Effector CD4-positive, alpha-beta T cell (primary cell): ENCODE data around the gene MRPL24.

Experiments
- DNase-seq: peaks from one replicate; pipeline ENCODE4 v3.0.0-alpha.2; 2020

The MRPL24 gene

DNA sequence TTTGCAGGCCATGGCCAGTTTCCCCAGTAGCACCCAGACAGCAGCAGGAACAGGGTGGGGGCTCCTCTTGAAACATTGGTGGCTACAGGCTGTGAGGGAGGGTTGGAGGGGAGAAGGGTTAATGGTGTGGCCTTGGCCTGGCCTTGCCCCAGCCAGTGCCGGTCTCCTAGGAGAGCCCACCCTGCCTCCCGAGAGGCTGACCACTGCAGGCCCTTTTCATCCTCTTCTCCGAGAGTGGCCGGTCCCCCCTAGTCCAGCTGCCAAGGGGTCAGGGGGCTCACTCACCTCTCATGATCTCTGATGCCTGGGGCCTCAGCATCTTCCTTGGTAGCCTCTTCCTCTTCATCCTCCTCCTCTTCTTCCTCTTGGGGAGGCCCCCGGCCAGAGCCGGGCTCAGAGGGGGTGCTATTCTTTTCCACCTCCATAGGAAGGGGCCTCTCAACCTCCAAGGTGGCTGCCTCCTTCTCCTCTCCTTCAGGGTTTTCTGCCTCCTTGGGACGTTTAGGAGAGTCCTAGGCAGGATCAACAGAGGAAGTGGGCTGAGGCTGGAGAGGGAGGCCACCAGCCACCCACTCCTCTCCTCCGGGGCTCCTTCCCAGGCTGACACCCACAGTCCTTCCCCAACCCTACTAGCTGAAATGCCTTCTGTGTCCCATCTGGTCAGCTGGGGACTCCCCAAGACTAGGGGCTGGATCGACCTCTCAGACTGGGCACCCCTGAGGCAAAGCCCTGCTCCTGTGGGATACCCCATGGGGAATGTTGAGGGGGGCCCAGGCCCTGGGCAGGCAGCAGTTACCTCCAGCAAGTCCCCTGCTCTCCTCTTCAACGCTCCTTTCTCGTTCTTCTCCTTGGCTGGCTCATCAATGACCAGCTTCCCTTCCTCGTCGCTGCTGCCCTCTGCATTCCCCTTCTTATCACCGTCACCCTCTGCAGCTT, 2.7 kb upstream of the MRPL24 start:
- DNase-seq: no peak

DNA sequence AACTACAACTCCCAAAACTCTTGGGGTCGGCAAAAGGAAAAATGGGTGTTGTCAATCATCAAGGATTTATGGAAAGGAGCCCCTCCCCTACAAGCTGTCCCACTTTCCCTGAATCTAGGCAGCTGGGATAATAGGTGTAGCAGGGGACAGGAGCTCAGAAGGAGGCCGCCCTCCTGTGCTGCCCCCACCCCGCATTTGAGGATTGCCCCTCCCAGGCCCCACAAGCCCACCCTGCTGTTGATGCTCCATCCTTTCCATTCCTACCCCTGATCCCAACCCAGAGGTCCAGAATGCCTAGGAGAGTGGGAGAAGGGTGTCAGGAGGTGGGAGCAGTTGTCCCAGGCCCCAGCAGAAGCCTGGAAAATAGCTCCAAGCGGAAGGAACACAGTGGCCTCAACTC, 1.9 kb upstream of the MRPL24 start:
- no peak for DNase-seq

DNA sequence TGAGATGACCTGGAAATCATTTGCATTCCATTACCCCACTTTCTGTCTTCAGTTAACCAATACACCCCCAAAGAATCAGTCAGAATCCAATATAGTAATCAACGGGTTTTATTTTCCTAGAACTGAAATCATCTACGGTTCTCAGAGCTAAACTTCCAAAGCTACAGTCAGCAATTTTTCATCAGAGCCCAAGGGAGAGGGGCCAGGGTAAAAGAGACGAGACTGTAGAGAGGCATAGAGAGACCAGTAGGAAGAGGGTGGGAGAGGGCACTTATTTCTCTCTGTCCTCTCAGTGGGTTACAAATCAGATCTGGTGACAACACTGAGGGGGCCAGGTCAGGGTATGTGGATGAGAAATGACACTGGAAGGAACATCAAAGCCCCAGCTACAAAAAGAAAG, 1.1 kb upstream of the MRPL24 start:
- no peak for DNase-seq

DNA sequence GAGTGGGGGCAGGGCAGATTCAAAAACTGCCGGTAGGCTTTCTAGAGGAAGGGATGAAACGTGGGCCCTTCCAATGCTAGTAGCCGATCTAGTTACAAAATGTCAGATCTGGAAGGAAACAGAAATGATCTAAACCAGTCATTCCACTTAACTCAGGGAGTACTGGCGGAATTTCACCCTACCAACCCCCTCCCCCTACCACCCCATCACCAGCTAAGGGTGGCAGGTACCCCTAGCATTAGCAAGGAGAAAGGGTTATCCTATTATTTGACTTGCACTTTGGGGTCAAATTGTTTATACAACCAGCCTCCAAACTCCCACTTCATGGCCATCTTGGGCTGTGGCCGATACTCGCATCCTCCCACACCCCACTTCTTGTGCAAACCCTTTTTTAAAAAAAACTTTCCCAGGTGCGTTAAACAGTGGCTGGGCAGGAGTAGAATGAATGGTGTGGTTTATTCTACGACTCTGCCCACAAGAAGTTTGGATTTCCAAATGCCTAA, 644 bp upstream of the MRPL24 start:
- DNase-seq: no peak

DNA sequence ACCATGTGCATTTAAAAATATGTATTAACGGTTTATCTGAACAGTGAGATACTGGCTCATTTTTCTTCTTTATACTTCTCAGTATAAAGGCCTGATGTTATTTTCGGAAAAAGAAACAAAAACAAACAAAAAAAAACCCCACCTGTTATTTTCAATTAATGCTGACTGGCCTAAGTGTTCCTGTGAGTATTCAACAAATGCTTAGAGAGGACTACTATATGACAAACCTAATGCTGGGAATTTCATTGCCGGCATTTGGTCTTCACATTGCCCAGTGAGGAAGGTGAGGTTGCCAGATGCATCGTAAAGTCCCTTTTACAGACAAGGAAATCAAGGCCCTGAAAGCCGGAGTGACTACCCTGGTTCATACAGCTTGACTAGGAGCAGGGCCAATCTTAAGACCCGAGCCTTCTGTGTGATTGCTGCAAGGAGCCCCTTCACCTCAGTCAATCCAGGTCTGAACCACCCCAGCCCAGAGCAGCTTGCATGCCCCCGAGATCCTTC, 599 bp downstream of the MRPL24 start:
- DNase-seq: no peak

DNA sequence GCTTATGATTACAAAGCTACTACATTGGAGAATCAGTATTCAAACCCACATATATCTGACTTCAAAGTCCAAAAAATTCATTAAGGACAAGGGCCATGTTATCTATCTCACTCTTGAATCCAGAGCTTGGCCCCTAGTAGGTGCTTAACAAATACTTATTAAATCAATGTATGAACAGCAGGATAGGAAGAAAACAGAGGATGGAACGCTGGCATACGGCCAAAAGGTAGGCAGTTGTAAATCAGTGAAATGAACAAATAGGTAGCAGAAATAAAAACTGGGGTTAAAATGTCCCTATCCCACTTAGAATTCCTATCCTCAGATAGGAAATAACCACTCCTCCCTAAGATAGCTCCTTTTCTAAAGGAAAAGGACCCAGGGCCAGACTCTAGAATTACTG, 2.0 kb downstream of the MRPL24 start:
- no peak for DNase-seq

DNA sequence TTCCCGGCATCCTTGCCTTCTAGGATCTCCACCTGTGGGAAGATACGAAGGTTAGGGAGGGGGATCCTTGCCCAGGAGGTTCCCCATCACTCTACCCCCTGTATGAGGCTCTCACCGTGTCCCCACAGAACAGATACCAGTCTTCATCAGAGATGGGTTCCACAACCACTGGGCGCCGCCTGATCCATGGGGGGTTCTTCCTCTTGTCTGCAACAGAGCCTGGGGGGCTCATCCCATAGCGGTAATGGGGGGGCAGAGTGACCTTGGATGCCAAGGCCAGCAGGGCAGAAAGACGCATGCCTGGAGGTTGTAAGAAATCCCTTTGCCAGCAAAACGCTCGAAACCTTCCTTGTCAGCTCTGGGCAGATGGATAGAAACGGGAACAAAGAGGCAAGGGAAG, 2.5 kb downstream of the MRPL24 start:
- no peak for DNase-seq

DNA sequence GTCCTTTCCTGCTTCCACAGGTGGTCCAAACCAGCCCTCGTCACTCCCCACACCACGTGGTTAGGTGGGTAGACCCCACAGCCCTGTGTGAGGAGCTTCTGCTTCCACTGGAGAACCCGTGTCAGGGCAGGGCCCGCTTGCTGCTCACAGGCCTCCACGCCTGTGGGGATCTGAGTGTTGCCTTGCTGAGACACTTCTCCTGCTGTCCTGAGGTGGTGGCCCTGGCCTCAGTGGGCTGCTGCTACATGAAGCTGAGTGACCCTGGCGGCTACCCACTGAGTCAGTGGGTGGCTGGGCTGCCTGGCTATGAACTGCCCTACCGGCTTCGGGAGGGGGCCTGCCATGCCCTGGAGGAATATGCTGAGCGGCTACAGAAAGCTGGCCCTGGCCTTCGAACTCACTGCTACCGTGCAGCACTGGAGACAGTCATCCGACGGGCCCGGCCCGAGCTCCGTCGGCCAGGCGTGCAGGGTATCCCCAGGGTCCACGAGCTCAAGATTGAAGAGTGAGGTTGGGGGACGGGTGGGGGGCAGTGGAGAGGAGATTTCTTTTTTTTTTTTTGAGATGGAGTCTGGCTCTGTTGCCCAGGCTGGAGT, 6.8 kb downstream of the MRPL24 start:
- DNase-seq: no peak

DNA sequence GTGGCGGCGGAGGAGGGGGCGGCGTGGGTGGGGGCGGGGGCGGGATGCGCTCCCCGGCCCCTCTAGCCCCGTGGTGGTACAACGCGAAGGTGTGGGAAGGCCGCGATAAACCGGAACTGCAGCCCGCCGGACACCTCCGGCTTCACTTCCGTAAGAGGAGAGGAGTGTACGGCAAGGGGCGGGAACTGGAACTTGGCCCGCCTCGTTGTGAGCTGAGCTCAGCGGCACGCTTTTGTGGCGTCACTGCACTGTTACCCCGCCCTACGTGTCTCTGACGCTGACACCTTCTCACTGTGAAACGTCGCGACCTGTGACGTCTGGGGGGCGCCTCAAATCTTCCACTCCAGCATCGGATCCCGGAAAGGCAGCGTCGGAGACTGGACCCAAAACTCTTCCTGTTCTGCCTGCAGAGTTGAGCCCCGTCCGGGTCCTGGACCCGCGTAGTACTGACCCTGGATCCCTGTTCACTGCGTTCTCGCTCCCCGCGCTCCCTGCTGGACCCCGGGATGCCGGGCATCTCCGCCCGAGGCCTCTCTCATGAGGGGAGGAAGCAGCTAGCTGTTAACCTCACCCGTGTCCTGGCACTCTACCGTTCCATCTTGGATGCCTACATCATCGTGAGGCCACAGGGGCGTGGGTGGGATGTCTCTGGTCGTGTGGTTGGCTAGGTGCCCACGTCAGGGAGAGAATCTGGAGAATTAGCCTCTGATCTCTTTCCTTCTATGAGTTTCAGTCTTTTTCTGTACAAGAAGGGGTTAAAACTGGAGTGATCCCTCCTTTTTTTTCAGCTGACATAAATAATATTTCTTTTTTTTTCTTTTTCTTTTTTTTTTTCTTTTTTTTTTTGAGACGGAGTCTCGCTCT, 12.1 kb downstream of the MRPL24 start, which contains the start of gene ISG20L2:
Gene ISG20L2, minus strand, starts transcription at position 168 of the 864 bp plus-strand sequence. CDS start 1,114 bp downstream, outside the sequence.
- DNase-seq: peak; percentile 94

DNA sequence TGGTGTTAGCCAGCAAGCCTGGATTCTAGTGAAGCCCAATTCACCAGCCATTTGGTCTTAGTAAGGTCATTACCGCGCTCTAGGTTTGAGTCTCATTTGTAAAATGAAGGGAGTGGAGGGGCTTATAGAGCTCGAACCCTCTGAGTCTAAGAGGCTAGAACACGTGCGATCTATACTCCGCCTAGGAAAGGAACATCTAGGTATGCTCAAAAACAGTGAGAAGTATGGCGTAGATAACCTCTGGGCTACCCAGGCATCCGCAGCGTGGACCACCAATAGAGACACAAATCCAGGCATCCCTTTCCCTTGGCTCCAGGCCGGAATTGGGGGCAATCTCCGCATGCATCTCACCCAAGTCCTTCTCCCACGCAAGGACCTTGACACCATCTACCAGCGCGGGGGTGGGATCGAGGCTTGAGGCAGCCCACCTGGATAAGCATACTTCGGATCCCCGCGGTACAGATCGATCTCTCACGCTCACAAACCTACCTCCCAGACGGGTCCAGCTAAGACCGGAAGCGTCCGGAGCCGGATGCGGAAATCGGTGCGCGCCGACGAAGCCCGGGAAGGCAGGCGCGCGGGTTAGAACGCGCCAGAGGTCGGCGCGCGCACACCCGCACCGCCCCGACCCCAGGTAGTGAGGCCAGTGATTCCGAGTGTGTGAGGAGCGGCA, 12.8 kb downstream of the MRPL24 start, which contains the start of gene METTL25B:
Gene METTL25B, plus strand, starts transcription at position 544 of the 673 bp plus-strand sequence. CDS start 636 bp downstream, outside the sequence.
- peak; percentile 67 for DNase-seq

DNA sequence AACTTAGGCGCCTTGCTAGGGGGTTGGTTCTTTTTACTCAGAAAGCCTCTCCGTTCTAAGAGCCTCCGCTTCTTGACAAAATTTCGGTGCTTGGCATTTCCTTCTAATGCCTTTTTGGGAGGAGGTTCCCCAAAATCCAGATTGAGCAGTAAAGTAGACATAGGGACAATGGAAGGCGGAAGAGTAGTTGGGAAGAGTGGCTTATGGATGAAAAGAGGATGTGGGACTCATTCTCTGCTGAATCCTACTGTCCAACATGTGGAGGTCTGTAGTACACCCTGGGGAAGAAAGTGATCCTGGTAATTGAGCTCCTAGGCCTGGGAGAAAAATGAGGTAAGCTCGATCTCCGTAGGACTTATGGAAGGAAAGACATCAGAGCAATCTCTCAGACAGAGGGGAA, 13.4 kb downstream of the MRPL24 start:
- DNase-seq: no peak

DNA sequence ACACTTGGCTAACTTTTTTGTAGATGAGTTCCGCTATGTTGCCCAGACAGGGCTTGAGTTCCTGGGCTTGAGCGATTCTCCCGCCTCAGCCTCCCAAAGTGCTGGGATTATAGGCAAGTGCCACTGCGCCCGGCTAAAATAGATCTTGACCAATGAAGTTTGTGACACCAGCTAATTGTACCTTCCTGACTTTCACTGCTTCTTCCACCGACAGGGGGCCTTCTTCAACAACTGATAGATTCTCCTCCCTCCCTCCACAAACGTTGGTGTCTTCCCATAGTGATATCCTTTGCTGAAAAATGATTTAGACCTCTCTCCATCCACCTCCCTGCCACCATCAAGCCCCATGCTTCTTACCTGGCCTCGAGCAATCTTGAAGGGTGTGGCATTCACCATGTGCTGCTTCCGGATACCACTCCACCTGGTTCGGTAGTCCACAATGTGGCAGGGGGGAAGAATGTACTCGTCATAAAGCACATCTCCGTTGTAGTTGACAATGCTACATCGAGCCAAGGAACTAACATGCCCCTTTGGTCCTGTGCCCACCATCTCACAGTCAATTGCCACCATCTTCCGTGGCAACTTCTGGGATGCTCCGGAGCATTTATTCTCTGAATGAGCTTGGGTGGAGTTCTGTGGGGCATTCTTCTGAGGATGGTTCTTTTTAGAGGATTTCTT, 14.2 kb downstream of the MRPL24 start:
- DNase-seq: peak; percentile 22

DNA sequence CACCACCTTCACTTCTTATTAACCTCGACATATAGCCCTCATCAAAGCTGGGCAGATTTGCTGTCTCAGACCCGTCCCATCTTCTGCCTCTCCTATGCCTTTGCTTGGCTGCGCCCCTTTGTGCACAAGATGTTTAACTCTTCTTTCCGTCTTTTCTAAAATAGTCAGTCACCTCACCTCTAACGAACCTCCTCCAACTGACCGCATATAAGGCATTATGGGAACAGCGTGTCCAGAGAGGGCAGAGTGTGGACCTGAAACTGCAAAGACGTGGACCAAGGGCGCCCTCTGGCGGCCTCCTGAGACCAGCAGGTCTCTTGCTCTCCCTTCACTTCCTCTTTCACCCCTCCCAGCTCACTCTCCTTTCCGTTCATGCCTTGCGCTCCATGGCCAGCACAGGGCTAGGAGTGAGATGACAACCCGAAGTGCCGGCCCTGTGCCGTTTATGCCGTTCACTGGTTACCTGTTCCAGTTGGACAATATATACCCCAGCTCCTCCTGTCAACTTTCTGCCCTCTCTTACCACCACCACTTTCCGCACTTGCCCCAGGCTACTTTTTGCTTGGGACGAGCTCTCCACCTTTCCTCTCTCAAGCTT, 15.1 kb downstream of the MRPL24 start:
- peak; percentile 78 for DNase-seq

DNA sequence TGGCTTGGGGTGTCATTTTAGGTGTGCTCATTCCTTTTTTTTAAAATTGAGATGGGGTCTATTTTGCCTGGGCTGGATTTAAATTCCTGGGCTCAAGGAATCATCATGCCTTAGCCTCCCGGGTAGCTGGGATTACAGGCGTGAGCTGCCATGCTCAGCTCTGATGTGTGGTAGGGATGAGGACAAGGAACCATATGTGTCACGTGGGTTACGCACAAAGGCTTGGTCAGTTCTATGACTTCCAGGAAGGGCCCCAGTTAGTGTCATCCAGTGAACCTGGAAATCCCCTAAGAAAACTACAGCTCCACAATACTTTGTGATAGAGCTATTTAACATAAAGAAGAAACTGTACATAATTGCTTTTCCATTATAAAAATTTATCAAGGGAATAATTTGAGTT, 19.4 kb downstream of the MRPL24 start:
- no peak for DNase-seq

DNA sequence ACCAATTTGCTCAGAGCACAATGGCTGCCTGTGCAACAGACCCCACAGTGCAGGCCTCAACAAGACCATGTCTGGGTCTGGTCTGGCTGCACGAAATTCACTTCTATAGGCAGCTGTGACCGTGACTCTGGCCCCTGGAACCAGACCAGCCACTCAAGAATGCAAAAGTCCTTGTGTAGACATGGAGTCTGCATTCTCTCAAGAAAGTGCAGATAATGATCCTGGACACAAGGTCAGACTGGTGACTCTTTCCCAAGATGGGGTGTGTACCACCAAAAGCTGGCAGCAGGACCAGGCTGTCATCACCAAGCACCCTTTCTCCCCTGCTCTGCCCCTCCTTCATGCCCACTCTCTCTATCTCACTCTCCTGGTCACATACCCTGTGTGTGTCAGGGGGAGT, 19.8 kb downstream of the MRPL24 start:
- no peak for DNase-seq

DNA sequence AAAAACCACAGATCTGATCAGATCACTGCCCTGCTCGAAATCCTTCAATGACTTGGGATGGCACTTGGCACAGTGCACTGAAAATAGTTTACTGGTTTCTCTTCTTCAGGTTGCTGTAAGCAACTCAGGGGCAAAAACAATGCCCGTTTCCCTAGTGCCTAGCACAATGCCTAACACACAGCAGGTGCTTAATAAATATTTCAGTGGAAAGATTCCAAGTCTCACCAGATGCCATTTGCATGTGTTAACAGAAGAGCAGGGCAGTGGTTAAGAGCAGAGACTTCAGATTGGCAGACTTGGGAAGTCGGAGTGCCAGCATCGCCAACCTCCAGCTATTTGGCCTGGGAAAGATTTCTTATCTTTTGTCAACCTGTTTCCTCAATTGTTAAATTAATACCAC, 23.5 kb downstream of the MRPL24 start:
- DNase-seq: no peak

DNA sequence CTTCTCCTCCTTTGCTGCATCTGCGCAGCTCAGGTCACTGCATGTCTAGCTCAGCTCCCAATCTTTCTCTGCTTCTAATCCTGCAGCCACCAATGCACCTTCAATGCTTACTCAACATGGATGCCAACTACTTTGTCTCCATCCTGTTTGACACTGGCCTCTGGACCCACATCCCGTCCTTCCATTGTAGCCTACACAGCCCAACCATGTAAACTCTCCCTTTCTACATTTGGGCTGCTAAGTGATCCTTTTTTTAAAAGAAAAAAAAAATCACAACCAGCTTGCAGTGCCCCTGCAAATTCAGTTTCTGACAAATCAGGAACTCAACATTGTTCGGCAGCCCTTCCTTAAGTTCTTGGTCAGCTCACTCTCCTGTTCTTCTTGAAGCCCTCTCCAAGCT, 26.1 kb downstream of the MRPL24 start:
- no peak for DNase-seq

DNA sequence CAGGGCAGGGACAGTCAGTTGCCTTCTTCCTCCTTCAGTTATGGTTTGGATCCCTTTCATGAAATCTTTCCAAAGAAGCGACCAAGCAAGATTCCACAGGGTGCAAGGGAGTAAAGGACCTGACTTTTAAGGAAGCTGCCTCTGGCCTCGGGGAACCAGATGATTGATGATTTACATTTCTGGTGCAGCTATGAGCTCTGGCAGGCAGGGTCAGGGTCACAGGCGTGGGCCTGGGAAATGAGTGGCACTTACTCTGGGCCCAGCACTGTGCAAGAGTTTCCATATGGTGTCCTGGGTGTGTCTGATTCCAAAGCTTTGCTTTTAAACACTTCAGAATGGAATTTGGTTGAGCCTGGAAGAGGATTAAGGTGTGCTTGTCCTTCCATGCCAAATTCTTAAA, 28.3 kb downstream of the MRPL24 start:
- DNase-seq: no peak

DNA sequence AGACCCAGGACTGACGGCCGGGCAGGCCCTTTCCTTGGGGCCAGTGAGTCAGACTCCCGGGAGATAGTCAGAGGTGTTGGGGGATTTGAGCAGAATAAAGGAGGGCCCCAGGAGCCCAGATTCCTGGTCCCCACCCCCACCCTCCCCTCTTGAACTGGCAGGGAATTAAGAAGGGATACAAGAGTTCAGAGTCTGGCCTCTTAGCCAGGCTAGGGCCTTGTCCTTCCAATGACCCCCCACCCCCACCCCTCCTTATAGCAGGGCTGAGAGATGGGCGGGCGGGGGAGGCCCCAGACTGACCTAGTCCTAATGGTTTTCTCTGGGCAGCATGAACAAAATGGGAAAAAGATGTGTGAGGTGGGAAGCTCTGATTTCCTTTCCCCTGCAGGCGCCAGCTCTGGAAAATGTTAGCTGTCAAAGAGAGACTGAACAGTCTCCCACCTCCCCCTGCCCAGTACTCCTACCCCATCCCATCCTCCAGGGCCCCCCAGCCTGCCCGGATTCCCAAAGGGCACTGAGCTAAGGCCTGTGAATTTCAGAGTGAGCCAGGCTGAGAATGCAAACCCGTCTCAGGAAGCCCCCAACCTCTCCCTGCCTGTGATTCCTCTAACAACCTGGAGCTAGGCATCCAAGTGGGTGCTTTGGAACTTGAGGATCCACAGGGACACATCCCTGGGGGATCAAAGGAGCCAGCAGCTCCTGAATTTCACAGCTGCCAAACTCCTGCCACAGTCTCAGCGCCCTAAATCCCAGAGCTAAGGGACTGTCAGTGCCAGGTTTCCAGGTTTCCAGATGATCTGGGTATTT, 29.7 kb downstream of the MRPL24 start:
- no peak for DNase-seq
